Measurements from ENCODE around the gene CTNND2.
"Not testable (repeated sequence)": the region's sequence is repeated elsewhere in the genome, so short reads cannot be mapped to it uniquely, and the experiment has no call there.

Gene CTNND2

DNA sequence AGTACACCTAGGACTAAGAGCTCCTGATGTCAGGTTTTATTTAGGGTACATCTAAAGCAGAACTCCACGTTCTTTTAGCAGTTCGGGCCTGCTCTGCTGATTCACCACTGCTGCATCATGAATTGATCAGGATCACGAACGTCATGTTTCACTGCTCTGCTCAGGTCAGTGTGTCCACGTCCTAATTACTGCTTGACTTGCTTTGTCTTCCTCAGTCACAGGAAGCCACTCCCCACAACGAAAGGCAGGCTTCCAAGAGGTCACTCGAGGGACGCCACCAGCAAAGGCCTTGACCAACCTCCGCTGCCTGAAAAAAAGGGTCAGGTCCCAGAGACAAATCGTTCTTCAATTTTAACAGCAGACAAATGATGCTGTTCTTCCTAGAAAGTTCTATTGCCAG lies 40.3 kb downstream of the CTNND2 start:
- DNase-seq (ENCODE audit: low read depth, low spot score): no peak

DNA sequence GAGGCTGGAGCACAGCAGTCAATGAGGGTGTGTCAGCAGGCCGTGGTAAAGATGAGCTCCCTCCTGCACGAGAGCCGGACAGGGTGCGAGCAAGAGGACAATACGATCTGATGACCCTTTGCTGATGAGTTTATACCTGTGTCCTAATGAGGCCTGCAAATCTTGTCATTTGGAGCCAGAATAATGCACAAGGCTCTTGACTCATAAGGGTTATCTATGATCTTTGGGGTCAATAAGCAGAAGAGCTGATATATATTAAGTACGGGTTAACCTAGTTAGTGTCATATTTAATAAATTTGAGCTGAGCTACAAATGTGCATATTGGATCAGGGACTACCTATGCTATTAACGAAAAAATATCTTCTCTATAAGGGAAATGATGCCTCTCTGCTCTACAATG lies 46.9 kb downstream of the CTNND2 start:
- DNase-seq (ENCODE audit: low read depth, low spot score): no peak

DNA sequence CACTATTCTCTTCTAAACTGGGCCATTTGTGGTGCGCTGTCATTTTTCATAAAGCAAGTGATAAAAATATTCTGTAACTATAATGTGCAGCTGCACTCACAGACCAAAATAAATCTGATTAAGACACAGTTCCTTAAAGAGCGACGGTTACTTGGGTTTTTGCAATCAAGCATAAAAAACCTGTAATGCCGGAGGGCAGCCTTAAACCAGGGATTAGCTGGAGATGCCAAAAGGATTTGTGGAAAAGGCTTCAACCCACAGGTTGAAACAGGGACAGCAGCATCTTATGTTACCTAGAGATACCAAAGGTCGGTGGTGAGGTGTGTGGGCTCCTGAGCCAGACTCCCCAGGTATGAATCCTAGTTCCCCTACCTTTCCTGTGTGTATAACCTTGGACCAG lies 49.3 kb downstream of the CTNND2 start:
- no peak for DNase-seq (ENCODE audit: low read depth, low spot score)

DNA sequence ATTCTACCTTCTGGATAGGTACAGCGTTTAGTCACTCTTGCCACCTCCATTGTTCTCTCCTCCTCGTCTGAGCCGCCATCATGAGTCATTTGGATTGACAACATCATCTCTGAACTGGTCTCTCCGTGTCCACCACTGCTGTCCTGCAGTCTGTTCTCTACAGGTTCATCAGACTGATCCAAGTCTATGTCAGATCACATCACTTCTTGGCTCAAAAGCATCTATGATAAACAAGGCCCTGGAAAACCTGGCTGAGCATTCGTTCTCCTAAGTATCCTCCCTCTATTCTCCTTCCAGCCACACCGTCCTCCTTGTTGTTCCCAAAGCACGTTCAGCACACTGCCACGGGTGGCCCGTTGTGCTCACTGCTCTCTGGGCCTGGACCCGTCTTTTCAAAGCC lies 50.5 kb downstream of the CTNND2 start:
- DNase-seq (ENCODE audit: low read depth, low spot score): no peak

DNA sequence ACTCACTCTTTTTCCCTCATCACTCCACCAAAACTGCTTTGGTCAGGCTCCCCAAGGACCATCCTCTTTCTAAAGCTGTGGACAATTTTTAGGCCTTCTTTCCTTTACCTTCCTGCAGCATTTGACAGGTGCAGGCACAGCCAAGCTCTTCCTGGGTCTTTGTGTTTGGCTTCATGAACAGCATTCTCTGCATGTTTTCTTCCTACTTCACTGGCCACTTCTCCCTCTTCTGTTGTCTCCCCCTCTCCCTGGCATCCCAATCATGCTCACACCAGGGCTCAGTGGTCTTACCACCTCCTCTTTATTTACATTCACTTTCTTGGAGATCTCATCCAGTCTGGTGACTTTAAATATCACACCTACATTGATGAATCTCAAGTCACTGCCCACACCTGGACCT lies 51.1 kb downstream of the CTNND2 start:
- no peak for DNase-seq (ENCODE audit: low read depth, low spot score)

DNA sequence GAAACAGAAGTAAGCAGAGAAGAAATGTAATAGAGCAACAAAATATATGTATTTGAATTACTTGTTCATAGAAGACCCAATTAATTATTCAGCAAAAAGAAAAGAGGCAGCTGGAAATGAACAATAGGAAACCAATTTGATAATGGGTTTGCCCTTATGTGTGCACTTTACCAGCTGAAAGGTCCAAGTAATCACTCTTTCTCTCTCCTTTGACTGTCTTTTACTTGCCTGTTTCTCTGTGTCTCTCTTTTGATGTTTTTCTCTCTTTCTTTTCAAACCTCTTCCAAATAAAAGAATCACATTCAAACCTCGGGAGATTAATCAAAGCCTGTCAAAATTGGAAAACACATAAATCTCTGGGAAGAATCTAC lies 51.5 kb downstream of the CTNND2 start:
- no peak for DNase-seq (ENCODE audit: low read depth, low spot score)

DNA sequence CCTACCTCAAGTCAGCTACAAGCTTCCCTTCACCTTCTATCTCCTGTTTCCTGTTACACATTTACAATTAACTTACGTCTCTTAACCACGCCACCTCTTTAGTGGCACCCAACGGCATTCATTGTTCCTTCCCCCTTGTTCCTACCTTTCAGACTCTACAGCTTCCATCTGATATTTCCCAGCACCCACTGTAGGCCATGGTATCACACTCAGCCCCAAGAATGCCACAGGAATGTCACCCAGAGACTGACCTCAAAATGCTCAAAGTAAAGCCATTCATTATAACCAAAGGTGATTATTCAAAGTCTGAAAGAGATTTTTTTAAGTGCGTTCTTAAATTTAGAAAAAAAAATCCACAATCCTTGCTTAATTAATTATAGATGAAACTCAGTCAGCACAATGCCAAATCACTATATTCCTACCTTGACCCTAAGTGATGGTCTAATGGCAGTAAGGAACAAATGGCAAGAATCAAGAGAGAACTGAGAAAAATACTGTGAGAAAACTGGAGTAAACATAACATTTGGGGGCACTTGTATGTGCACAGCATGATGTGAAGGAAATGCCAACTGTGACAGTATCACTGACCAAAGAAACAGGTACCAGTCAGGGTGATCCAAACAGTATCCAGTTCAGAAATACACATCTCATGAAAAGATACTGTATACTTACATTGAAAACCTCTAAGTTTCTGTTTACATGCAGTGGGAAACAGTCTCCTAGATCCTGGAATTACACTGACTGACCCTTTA lies 52.1 kb downstream of the CTNND2 start:
- DNase-seq (ENCODE audit: low read depth, low spot score): no peak

DNA sequence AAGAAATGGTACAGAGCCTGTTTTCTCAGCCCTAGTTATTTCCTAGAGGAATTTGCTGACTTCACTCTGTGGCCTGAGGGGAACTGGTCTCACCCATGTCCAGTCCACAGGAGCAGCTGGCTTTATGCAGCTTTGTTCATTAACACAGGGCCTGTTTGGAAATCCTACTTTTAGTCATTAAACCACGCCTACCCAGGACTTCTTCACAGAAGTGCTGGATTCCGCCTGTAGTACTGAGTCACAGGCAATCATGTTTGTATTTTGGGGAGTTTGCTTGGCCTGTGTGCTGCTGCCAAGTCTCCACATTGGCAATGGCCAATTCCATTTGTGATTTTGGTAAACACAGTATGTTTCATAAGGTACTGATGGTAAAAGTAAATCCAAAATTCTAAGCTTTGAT lies 52.8 kb downstream of the CTNND2 start:
- DNase-seq (ENCODE audit: low read depth, low spot score): no peak

DNA sequence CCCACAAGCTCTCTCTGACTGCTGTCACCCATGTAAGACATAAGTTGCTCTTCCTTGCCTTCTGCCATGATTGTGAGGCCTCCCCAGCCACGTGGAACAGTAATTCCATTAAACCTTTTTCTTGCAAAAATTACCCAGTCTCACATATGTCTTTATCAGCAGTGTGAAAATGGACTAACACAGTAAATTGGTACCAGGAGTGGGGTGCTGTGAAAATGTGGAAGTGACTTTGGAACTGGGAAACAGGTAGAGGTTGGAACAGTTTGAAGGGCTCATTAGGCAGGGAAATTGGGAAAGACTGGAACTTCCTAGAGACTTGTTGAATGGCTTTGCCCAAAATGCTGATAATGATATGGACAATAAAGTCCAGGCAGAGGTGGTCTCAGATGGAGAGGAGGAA lies 75.7 kb downstream of the CTNND2 start:
- not testable (repeated sequence) for DNase-seq (ENCODE audit: low read depth, low spot score)

DNA sequence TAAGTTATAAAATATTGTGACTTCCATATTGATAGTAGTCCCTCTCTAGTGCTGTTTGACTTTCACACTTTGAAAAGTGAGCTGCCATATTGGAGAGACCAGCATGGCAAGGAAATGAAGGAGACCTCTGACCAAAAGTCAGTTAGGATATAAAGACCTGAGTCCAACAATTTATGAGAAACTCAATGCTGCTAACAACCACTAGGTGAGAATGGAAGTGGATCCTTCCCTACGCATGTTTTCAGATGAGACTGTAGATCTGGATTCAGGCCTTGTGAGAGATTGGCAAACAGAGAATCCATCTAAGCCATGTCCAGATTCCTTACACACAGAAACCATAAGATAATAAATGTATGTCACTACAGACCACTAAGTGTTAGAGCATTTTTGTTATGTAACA lies 81.6 kb downstream of the CTNND2 start:
- DNase-seq (ENCODE audit: low read depth, low spot score): no peak

DNA sequence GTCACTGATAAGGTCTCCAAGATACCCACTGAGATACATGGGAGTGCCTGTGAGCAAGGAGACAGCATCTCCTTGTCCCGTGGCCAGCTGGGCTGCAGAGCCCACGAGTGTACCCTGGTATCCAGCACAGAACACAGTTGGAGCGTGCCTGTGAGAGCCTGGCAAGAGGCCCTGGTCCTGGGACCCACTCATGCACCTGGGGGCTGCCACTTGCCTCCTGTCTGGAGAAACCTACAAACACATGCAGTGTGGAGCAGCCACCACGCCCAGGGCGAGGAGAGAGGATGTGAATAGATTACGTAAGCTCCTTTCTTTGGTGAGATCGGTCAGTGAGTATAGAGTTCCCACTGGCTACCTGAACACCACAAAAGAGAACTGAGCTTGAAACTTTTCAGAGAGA lies 88.3 kb downstream of the CTNND2 start:
- no peak for DNase-seq (ENCODE audit: low read depth, low spot score)

DNA sequence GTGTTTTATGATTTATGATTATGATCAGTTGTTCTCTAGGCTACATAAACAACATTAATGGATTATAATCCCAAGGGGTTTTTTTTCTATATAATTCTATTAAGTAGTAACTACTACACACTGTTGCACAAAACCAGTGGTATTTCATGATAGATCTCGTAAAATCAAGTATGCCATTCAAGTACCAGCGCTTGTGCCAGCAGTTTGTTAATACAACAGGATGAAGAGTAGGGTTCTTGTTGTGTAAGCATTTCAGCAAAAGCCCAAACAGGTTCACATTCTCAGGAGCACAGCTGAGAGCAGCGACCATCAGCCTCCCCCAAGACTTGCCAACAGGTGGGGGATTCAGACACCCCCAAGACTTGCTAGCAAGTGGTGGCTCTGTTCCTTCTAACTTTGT lies 88.8 kb downstream of the CTNND2 start:
- no peak for DNase-seq (ENCODE audit: low read depth, low spot score)

DNA sequence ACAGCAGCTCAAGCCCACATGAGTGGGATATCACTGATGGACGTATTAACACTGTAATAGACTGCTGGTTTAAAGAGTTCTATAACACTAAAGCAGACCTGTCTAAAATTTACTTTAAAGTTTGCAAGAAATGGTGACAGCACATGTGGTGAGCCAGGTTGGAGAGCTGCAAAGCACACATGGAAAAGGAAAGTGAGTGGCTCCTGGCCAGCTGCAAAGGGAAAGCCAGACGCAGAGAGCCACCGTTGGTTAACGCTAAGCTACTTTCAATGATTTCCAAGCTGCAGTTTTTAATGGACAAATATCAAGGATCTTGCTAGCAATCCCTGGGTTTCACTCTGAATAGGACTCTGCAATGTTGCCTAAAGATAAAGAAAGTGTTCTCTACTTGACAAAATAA lies 89.9 kb downstream of the CTNND2 start:
- DNase-seq (ENCODE audit: low read depth, low spot score): no peak

DNA sequence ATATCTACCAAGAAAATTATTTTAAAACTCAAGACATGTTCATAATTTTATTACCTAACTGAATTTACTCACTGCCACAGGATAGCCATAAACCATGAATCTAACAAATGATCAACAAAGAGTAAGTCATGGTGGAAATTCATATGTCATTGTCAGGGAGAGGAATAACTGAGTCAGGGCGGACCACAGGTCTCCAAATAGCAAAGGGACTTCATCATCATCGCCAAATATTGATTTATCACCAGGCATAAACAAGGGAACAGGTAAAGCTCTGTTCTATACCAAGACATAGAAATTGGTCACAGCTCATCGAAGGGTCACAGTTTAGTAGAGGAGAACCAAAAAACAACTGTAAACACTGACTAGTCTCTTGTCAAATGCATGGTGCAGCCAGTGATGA lies 94.8 kb downstream of the CTNND2 start:
- no peak for DNase-seq (ENCODE audit: low read depth, low spot score)

DNA sequence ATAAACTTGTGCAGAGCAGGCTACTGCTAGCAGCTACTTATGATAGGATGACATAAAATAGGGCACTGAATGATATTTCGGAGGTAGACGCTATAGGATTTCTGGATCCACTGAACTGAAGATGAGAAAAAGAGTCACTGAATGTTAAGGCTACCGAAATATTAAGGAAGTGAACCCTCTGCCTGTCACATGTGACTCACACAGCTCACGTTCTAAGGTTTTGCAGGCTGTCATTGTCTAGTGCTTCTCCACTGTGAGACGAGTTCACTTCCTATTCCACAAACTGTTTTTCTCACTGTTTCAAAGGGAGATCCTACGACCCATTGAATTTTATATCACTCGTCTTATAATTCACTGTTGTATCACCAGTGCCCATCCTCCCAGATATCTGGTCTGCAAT lies 100.8 kb downstream of the CTNND2 start:
- DNase-seq (ENCODE audit: low read depth, low spot score): no peak

DNA sequence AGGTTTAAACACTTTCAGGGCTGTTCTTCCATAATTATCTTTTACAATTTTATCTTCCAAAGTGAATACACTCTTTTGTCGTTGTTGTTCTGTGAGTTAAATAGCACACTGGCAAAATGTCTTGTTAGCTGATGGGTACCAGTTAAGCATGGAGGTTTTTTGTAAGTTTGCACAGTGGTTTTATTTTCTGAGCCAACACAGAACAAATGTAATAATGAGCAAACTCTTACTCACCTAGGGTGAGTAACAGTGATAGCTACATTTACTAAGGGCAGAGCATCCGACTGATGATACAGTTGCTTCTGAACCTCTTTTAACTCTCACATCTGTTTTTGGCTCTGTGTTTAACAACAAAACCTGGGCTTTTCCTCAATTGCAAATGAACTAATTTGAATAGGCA lies 103.2 kb downstream of the CTNND2 start:
- no peak for DNase-seq (ENCODE audit: low read depth, low spot score)

DNA sequence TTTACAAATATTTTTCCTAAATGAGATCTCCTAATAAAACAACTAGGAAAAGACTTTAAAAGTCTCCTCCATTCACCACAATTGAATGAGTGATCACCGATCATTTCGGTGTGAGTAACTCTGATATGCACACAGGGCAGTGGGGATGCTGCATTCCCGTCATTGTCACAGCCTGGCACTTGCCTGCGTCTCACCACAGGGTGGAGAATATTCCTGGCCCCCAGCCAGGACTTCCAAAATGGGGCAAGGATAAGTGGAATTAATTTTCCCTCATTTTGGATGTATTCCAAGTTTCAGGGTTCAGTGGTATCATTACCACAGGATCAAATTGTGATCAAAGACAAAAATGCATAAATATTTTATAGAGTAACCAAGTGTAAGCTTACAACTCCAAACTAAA lies 107.1 kb downstream of the CTNND2 start:
- no peak for DNase-seq (ENCODE audit: low read depth, low spot score)

DNA sequence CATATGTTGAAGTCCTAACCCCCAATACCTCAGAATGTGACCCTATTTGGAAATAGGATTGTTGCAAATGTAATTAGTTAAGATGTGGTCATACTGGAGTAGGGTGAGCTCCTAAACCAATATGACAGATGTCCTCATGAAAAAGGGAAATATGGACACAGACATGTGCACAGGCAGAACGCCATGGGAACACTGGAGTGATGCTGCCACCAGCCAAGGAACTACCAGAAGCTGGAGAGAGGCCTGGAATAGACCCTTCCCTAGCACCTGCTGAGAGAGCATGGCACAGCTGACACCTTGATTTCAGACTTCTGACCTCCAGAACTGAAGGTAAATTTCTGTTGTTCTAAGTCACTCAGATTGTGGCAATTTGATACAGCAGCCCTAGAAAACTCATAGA lies 110.8 kb downstream of the CTNND2 start:
- DNase-seq (ENCODE audit: low read depth, low spot score): no peak

DNA sequence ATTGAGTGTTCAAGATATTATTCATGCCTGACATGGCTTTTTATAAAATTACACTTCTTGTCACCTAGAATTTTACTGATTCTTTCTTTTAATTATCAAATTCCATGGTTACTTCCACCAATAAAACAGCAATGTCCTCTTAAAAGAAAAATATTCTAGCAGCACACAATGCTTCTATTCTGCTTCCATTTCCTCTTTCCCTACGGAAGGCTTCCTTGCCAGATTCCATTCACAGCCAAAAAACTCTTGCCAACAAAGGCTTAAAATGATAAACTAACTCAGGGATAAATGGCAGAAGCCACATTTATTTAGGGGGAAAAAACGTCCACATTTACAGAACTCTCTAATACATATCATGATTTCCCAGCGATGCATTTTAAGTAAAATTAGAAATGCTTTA lies 111.6 kb downstream of the CTNND2 start:
- no peak for DNase-seq (ENCODE audit: low read depth, low spot score)

DNA sequence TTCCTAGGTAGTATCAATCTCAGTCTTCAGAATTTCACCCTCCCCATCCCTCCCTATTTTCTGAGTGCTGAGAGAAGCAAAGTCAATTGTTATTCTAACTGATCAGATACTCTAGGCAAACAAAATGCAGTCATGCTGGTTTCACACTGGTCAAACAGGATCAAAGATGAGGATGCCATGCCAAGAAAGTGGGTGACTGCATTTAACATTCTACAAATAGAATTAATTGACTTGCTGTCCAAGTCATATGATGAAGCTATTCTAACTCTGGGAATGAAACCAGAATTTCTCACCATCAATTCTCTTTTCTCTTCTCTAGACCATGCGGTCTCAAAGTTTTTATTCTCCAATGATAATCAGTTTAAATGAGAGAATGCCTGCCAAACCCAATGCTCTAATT lies 112.5 kb downstream of the CTNND2 start:
- DNase-seq (ENCODE audit: low read depth, low spot score): no peak

DNA sequence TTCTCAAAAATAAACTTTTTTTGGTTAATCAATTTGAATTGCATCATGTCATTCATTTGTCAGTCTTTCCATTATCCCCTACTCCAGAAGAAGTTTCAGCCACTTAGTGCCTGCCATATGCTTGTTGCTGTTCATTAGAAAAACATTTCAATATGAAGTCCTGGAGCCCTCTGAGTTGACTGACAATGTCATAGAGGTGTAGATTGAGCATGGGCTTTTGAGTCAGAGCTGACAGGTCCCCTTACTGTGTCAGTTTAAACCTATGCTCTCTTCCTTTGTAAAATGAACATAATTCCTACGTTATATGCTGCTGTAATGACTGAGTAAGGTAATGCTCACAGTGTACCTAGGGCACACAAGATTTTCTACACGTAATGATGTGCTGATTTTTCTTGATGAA lies 114.0 kb downstream of the CTNND2 start:
- DNase-seq (ENCODE audit: low read depth, low spot score): no peak

DNA sequence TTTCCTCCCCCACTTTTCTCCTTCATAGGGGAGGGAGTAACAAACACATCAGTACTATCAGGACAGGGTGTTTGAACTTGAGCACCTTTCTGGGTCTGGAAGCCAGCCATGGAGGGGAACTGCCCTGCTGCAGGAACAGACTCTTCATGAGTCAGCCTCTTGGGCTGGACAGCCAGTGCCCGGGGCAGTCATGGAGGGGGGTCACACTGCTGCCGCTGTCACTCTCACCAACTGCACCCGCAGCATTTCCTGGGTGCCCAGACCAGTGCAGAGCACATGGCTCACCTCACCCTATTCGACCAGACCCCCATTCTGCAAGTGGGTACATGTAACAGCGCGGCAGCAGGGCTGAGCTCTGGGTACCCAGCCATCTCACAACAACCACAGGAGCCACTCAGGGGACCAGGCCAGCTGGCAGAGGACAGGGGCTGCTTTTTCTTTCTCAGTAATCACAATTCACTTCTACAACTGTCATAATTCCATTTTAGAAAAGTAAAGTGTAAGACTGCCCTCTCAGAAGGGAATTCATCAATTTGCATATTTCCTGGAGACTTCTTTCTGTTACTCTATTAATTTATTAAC lies 118.4 kb downstream of the CTNND2 start:
- no peak for DNase-seq (ENCODE audit: low read depth, low spot score)

DNA sequence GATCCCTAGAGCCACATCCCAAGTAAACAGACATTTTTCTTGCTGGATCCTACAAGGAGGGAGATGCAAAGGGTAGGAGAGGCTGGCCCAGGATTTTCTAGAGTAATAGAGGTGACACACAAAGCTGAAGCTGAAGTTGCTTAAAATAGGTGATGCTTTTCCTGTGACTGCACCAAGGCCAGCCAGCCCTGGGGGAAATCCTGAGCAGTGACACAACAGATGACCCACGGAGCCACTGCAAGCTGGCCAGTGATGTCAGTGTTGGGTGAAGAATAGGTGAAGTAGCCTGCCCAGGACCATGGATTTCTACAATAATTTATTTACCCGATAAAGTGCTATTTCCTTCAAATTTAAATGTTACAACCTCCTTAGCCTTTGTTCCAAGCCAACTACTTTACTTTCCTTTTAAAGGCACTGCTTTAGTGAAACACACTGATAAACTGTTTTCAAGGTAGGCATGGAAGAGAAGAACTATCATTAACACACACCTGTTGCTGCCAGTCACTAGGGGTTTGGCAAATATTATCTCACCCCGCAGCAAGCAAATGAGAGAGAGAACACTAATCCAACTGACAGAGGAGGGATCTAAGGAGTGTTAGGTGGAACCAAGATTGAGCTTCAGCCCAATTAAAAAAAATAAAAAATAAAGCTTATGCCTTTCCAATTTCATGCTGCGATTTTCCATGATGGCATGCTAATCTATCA lies 123.5 kb downstream of the CTNND2 start:
- DNase-seq (ENCODE audit: low read depth, low spot score): no peak

Measured in iPS DF 19.7 (cell line).